Gastrocnemius medialis (tissue), 4 donors: ENCODE results near the gene PPP3CA. TPM values are rescaled to one million over a fixed set of nuclear protein-coding genes. Genes with fewer than 3 reads are reported as not detected.
A peak's percentile ranks its signal among the peaks of the same experiment; 100 is the strongest.

Experiments used
- ATAC-seq, 2 donors: fragments of 150-250 bp; one replicate each; pipeline ENCODE4 v1.9.1; 2016
- DNase-seq, 2 donors: peaks; one replicate each; pipeline ENCODE4 v3.0.0-alpha.2; 2019
- H3K27ac ChIP-seq, 4 donors: fragments of 200-600 bp; sonication (generic); 1 replicate in 1 of 4; 2 replicates in 3 of 4; pipeline ENCODE4 v1.5.1; 2016 to 2018; ENCODE audit warnings: mild to moderate bottlenecking in 2 of 4, moderate library complexity in 1 of 4
- H3K27me3 ChIP-seq, 3 donors: fragments of 200-600 bp; sonication (generic) in 2 of 3; 1 replicate in 1 of 3; 2 replicates in 2 of 3; pipeline versions ENCODE4 v1.5.1 to v1.6.0; 2016 to 2019; ENCODE audit warnings: mild to moderate bottlenecking in 1 of 3, moderate library complexity in 1 of 3
- H3K36me3 ChIP-seq, 2 donors: fragments of 200-600 bp; sonication (generic) in 1 of 2; one replicate each; pipeline ENCODE4 v1.5.1; 2017 to 2018
- H3K4me1 ChIP-seq, 2 donors: fragments of 200-600 bp; sonication (generic) in 1 of 2; one replicate each; pipeline ENCODE4 v1.5.1; 2016 to 2017; ENCODE audit warnings: mild to moderate bottlenecking in 2 of 2
- H3K4me3 ChIP-seq, 4 donors: fragments of 200-600 bp; sonication (generic) in 3 of 4; 1 replicate in 1 of 4; 2 replicates in 3 of 4; pipeline ENCODE4 v1.5.1; 2016 to 2019; ENCODE audit warnings: mild to moderate bottlenecking in 2 of 4
- H3K9me3 ChIP-seq, 3 donors: fragments of 200-600 bp; sonication (generic) in 2 of 3; 1 replicate in 1 of 3; 2 replicates in 2 of 3; pipeline ENCODE4 v1.5.1; 2016 to 2019
- POLR2A ChIP-seq, 2 donors: fragments of 450-650 bp; IDR thresholded peaks; one replicate each; pipeline ENCODE4 v1.6.1; 2017; ENCODE audit warnings: antibody characterized with exemption in 2 of 2, mild to moderate bottlenecking in 2 of 2, moderate library complexity in 2 of 2
- in situ Hi-C, 4 donors: fragments of 200-750 bp; cut with MboI; loops; one replicate each; pipeline versions ENCODE4 v1.15.0 to v1.8.0; 2017; ENCODE audit warnings: low sequenced_read_pairs in 4 of 4
- intact Hi-C: fragments of 100-400 bp; cut with DNase I; formaldehyde crosslinking; loops from one replicate; pipeline ENCODE4 v1.15.1; 2023; ENCODE audit warnings: low total_unique reads
- total RNA-seq, 4 donors: library from RNA; depleted of rRNA; stranded (reverse); fragments of >200 nt; gene quantifications; one replicate each; pipeline versions ENCODE4 v1.1.0 to v1.2.3, GENCODE V29; 2016
- TF ChIP-seq, protein P1 (sequence below), 5 experiments: fragments of 450-650 bp in 3 of 5; fragments of 200-600 bp in 2 of 5; sonication (generic) in 2 of 5; IDR thresholded peaks in 4 of 5; conservative IDR thresholded peaks in 1 of 5; 1 replicate in 4 of 5; 2 replicates in 1 of 5; pipeline ENCODE4 v1.5.1; 2016 to 2019; ENCODE audit warnings: antibody characterized with exemption in 5 of 5, mild to moderate bottlenecking in 3 of 5, moderate library complexity in 3 of 5

The PPP3CA gene
- total RNA-seq, 4 donors from 2014 or later, result 25.1 to 30.3 (median 26.7) TPM

DNA sequence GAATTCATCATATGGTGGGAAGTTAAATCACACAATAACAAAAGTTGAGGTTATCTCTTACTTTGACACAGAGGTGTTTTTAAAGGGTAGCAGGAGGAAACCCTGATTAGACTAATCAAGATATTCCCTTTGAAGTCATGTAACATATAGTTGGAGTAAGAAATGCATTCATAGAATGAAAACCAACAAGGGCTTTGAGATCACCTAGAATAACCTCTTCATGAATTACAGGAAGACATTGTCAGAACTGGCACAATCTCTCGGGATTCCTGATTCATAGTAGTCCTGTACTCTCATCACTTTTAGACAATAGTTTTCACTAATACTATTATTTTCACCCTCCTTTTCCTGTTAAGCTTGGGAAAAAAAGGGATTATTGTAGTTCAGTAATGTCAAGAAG lies 170.2 kb downstream of the PPP3CA start:
- TF ChIP-seq, protein P1, sequence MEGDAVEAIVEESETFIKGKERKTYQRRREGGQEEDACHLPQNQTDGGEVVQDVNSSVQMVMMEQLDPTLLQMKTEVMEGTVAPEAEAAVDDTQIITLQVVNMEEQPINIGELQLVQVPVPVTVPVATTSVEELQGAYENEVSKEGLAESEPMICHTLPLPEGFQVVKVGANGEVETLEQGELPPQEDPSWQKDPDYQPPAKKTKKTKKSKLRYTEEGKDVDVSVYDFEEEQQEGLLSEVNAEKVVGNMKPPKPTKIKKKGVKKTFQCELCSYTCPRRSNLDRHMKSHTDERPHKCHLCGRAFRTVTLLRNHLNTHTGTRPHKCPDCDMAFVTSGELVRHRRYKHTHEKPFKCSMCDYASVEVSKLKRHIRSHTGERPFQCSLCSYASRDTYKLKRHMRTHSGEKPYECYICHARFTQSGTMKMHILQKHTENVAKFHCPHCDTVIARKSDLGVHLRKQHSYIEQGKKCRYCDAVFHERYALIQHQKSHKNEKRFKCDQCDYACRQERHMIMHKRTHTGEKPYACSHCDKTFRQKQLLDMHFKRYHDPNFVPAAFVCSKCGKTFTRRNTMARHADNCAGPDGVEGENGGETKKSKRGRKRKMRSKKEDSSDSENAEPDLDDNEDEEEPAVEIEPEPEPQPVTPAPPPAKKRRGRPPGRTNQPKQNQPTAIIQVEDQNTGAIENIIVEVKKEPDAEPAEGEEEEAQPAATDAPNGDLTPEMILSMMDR (IDR thresholded peaks at IDR 0.05 in 4 of 5, conservative IDR thresholded peaks at IDR 0.05 in 1 of 5), result no peak
- TF ChIP-seq POLR2A (IDR thresholded peaks at IDR 0.05), result no peak
- intact Hi-C loops, result no loop called here
- H3K4me1 ChIP-seq, result peaks cover 28 to 49% of the 10 kb centered on the region in 2 donors

DNA sequence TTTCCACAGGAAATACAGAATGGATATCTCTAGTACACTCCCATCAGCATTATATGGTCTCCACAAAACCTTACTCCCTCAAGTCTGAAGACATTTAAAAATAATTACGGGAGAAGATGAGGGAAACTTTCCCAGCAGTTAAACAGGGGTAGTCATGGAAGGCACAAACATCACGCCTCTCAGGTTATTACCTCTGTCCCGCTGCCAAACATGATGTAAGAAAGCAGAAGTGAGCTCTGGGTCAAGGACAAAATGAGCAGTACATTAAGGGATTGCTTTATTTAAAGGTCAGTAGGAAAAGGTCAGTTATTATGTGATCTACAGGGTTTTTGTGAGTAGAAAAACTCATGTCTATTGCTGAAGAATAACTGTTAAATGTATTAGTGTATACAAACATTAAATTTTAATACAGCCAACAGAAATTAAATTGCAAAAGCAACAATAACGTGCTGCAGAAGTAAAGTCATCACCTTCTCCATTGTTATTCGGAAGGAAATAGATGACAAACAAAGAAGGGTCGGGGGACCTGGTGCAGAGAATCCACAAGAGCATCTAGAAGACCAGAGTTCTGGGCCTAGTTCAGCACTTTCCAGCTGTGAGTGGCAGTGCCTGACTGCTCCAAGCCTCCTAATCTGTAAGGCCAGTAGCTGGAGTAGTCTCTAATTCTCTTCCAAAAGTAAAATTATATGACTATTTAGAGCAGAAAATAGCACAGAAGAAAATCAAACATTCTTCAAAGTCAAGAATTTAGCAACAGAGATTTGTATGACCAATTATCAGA lies 171.2 kb downstream of the PPP3CA start:
- Histone ChIP-seq H3K27ac (peak overlapping the region in 3 of 4 donors; percentile 15 to 62 (median 54)), H3K36me3 (no peaks in the 10 kb centered on the region), H3K9me3 (no peaks in the 10 kb centered on the region), H3K4me3 (no peak overlapping the region), H3K27me3 (no peaks in the 10 kb centered on the region), H3K4me1 (peaks cover 34 to 49% of the 10 kb centered on the region in 2 donors)
- DNase-seq, result peak in 1 of 2 donors; percentile 23
- in situ Hi-C loops, result loop anchor here in 2 of 4 donors (10.0 to 25.0 kb wide), 3 partner anchors 161 to 764 kb away; partner anchors contain the start of gene PPP3CA (in 1 of the 2)
- TF ChIP-seq, protein P1 (IDR thresholded peaks at IDR 0.05 in 4 of 5, conservative IDR thresholded peaks at IDR 0.05 in 1 of 5), result no peak
- no peak for TF ChIP-seq POLR2A (IDR thresholded peaks at IDR 0.05)
- intact Hi-C loops, result no loop called here
- ATAC-seq, result peak in 1 of 2 donors; percentile 78

More for the DNA sequence above, 170.2 kb downstream of the PPP3CA start:
- H3K4me3 ChIP-seq, result no peak overlapping the region
- peak overlapping the region in 3 of 4 donors; percentile 15 to 62 (median 54) for H3K27ac ChIP-seq
- H3K9me3 ChIP-seq, result no peaks in the 10 kb centered on the region
- no peaks in the 10 kb centered on the region for H3K27me3 ChIP-seq
- DNase-seq (no peak), ATAC-seq (peak in 1 of 2 donors; percentile 47)
- H3K36me3 ChIP-seq, result no peaks in the 10 kb centered on the region
- in situ Hi-C loops, result loop anchor here in 2 of 4 donors (10.0 to 25.0 kb wide), 3 partner anchors 160 to 765 kb away; partner anchors contain the start of gene PPP3CA (in 1 of the 2)

DNA sequence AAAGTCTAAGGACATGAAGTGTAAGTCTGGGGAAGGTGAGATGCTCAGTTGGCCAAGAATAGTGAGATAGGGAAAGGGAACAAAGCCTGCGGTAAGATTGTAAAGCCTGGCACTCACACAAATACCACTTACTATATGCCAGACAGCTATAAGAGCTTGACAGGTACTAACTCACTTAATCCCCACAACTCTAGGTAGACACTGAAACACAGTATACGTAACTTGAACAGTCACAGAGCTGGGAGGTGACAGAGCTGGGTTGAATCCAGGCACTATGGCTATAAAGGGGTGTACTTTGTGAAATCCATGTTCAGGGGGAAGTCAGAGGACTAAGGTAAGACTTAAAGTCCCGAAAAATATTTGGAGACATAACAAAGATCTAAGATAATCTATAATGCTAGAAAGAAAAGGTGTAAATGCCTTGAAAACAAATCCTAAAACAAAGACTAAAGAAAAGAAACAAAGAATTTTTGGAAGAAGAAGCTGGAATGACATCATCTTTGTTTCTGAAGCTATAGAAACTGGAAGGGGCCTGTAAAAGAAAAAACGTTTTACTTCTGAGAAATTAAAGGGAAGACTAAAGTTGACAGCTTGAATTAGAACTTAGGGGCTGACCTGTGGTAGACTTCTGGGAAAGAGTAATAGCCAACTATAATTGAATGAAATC lies 172.5 kb downstream of the PPP3CA start:
- DNase-seq (no peak), ATAC-seq (no peak)
- Histone ChIP-seq H3K27me3 (no peaks in the 10 kb centered on the region), H3K4me3 (no peak overlapping the region), H3K4me1 (peaks cover 26 to 40% of the 10 kb centered on the region in 2 donors), H3K27ac (peak overlapping the region in 2 of 4 donors; percentile 15 to 54), H3K36me3 (no peaks in the 10 kb centered on the region), H3K9me3 (no peaks in the 10 kb centered on the region)
- TF ChIP-seq POLR2A (IDR thresholded peaks at IDR 0.05), result no peak
- TF ChIP-seq, protein P1 (IDR thresholded peaks at IDR 0.05 in 4 of 5, conservative IDR thresholded peaks at IDR 0.05 in 1 of 5), result no peak
- intact Hi-C loops (no loop called here), in situ Hi-C loops (loop anchor here in 2 of 4 donors (10.0 to 25.0 kb wide), 3 partner anchors 162 to 763 kb away; partner anchors contain the start of gene PPP3CA (in 1 of the 2))

DNA sequence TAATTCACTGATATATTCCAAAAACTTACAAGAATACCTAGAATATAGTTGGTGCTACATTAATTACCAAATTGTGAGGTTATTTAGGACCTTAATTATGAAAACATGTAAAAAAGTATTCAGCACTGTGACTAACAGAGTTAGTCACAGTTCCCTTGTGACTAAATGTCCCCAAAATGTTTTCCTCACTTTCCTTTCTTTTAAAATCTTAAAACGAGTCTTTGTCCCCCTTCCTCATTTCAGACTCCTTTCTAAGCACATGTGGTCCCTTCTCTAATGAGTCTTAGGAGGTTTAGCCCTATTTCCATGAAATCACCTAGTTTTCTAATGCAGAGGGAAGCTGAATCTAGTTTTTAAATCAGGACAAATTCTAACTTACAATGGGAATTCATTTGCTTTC lies 175.0 kb downstream of the PPP3CA start:
- in situ Hi-C loops, result loop anchor here in 1 of 4 donors (10.0 kb wide), 1 partner anchor 562 kb away; no protein-coding TSS in a partner anchor
- H3K4me1 ChIP-seq, result peaks cover 24 to 30% of the 10 kb centered on the region in 2 donors
- TF ChIP-seq, protein P1 (IDR thresholded peaks at IDR 0.05 in 4 of 5, conservative IDR thresholded peaks at IDR 0.05 in 1 of 5), result no peak
- TF ChIP-seq POLR2A (IDR thresholded peaks at IDR 0.05), result no peak
- ATAC-seq (no peak), DNase-seq (no peak)
- H3K9me3 ChIP-seq, result no peaks in the 10 kb centered on the region
- no peak overlapping the region for H3K27ac ChIP-seq
- no peak overlapping the region for H3K4me3 ChIP-seq
- no peaks in the 10 kb centered on the region for H3K27me3 ChIP-seq
- intact Hi-C loops, result no loop called here
- no peaks in the 10 kb centered on the region for H3K36me3 ChIP-seq
